SU-DHL-6 (cell line): ENCODE results near the gene C19orf18.

ENCODE experiments used
- EZH2phosphoT487 ChIP-seq: fragments of 200-600 bp; sonication (generic), shearing (Covaris generic); conservative IDR thresholded peaks from 2 replicates; pipeline ENCODE4 v1.6.1; 2018; ENCODE audit warnings: mild to moderate bottlenecking, antibody characterized with exemption, low read length, moderate library complexity, mixed read lengths
- TF ChIP-seq, protein P1 (sequence below): fragments of 200-600 bp; sonication (generic); IDR thresholded peaks from one replicate; pipeline ENCODE4 v1.5.1; 2017; ENCODE audit warnings: antibody characterized with exemption, mild to moderate bottlenecking, low read length, moderate library complexity; ENCODE audit not compliant: insufficient read depth, poor library complexity, severe bottlenecking

- TF ChIP-seq, protein P1, sequence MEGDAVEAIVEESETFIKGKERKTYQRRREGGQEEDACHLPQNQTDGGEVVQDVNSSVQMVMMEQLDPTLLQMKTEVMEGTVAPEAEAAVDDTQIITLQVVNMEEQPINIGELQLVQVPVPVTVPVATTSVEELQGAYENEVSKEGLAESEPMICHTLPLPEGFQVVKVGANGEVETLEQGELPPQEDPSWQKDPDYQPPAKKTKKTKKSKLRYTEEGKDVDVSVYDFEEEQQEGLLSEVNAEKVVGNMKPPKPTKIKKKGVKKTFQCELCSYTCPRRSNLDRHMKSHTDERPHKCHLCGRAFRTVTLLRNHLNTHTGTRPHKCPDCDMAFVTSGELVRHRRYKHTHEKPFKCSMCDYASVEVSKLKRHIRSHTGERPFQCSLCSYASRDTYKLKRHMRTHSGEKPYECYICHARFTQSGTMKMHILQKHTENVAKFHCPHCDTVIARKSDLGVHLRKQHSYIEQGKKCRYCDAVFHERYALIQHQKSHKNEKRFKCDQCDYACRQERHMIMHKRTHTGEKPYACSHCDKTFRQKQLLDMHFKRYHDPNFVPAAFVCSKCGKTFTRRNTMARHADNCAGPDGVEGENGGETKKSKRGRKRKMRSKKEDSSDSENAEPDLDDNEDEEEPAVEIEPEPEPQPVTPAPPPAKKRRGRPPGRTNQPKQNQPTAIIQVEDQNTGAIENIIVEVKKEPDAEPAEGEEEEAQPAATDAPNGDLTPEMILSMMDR = no peak
- TF ChIP-seq EZH2phosphoT487 = no peak
Measured at GRCh38 chr19:57974434-57974833, at the start of gene C19orf18.
